Measurements from ENCODE around the gene GALNS. TPM values are rescaled to one million over a fixed set of nuclear protein-coding genes. Genes with fewer than 3 reads are reported as not detected.

Gene GALNS
- total and polyA plus RNA-seq, 10 donors, result 9.7 to 71.6 (median 42.9) TPM

DNA sequence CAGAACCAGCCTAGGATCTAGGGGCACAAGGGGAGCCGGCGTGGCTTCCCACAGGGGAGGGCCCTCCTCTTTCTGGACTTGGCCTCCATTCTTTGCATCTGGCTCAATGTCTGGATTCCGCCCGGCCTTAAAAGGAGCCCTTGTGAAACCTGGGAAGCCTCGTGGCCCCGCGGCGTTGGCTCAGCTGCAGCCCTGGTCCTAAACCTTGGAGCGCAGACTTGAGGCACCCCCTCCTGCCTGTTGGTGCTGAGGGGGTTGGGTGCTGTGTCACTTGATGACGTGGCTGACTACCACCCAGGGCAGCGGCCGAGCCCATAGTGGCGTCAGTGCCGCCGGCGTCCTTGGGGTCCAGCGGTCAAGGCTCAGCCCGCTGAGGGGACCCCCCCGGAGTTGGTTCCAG is 4.6 kb upstream of the GALNS start:
- peak in 2 of 3 donors; percentile 14 to 48 for TF ChIP-seq POLR2AphosphoS5 (IDR thresholded peaks at IDR 0.05)
- TF ChIP-seq, protein P1, sequence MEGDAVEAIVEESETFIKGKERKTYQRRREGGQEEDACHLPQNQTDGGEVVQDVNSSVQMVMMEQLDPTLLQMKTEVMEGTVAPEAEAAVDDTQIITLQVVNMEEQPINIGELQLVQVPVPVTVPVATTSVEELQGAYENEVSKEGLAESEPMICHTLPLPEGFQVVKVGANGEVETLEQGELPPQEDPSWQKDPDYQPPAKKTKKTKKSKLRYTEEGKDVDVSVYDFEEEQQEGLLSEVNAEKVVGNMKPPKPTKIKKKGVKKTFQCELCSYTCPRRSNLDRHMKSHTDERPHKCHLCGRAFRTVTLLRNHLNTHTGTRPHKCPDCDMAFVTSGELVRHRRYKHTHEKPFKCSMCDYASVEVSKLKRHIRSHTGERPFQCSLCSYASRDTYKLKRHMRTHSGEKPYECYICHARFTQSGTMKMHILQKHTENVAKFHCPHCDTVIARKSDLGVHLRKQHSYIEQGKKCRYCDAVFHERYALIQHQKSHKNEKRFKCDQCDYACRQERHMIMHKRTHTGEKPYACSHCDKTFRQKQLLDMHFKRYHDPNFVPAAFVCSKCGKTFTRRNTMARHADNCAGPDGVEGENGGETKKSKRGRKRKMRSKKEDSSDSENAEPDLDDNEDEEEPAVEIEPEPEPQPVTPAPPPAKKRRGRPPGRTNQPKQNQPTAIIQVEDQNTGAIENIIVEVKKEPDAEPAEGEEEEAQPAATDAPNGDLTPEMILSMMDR (IDR thresholded peaks at IDR 0.05 in 8 of 11, conservative IDR thresholded peaks at IDR 0.05 in 3 of 11), result no peak
- Histone ChIP-seq H3K36me3 (peaks cover 0 to 56% (median 42%) of the 10 kb centered on the region in 6 donors), H3K9me3 (no peaks in the 10 kb centered on the region), H3K4me3 (no peak overlapping the region), H3K27me3 (replicated peaks in 1 of 7) (no peaks in the 10 kb centered on the region), H3K4me1 (peaks cover 14 to 39% (median 32%) of the 10 kb centered on the region in 6 donors), H3K27ac (no peak overlapping the region)
- WGBS, 5 donors, result 90 to 96% (median 93%) methylated on average over 10 to 19 of the region's 19 CpGs
- intact Hi-C loops (cut with DNase I; ENCODE audit: low total_unique reads), result no loop called here
- no peak for DNase-seq

DNA sequence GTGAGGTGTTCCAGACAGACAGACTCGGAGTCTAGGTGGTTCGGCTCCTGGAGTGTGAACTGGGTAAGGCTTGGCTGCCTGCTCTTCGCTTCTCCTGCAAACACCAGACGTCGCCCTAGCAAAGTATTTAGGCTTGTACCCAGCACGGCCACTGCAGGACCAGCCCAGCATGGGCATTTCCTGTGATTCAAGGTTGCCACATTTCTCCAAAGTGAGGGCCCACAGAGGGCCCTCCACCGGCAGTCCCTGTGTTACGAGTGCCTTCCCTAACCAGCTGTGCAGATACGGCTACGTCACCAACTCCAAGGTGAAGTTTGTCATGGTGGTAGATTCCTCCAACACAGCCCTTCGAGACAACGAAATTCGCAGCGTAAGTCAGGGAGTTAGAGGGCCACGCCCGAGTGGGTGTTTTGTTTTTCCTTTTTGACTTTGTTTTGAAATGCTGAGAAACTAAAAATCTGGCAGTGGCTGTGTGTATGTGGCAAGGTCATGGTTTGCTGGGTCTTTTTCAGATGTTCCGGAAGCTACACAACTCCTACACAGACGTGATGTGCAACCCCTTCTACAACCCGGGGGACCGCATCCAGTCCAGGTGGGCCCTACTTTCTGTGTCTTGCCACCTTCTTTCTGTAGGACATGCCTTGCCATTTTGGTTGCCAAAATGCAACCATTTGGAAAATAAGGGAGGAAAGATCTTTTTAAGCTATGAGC is 2.8 kb upstream of the GALNS start:
- Histone ChIP-seq H3K4me3 (no peak overlapping the region), H3K27ac (peak overlapping the region in 6 of 8 donors; percentile 26 to 94 (median 60)), H3K27me3 (replicated peaks in 1 of 7) (no peaks in the 10 kb centered on the region), H3K9me3 (no peaks in the 10 kb centered on the region), H3K4me1 (peaks cover 27 to 57% (median 50%) of the 10 kb centered on the region in 6 donors), H3K36me3 (peaks cover 0 to 56% (median 42%) of the 10 kb centered on the region in 6 donors)
- TF ChIP-seq POLR2A (IDR thresholded peaks at IDR 0.05) (no peak), POLR2AphosphoS5 (IDR thresholded peaks at IDR 0.05) (peak in 2 of 3 donors; percentile 32 to 62)
- TF ChIP-seq, protein P1 (IDR thresholded peaks at IDR 0.05 in 8 of 11, conservative IDR thresholded peaks at IDR 0.05 in 3 of 11), result peak in 6 of 11 experiments; percentile 12 to 50 (median 20)
- 65 to 83% (median 69%) methylated on average over 18 to 20 of the region's 20 CpGs for WGBS, 5 donors
- no peak for DNase-seq
- intact Hi-C loops (cut with DNase I; ENCODE audit: low total_unique reads), result loop anchor here (5.0 kb wide), 1 partner anchor 47 kb away; the partner anchor contains the start of gene APRT

DNA sequence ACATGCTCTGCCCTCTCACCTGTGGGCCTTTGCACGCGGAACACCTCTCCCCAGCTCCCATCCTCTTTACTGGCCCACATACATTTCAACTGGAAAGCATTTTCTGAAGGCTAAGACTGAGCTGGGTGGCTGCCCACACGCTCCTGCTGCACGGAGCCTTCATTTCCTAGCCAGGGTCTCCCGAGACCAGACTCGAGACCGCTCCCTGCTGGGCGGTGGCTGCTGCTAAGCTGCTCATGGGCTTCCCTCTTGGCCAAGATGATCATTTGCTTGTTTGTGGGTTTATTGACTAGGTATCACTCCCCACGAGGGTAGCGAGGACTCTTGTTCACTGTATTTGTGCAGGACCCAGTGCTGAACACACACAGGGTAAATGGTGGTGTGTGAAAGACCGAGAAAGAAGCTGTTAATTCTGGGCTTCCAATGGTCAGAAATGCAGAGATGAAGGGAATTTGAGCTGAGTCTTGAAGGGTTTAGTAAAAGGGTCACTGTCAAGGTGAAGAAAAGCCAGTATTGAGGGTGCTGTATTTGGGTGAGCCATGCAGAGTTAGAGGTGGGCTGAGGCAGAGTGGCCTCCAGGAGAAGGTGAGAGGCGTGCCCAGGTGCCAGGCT is 1.1 kb upstream of the GALNS start:
- Histone ChIP-seq H3K4me1 (peaks cover 32 to 74% (median 66%) of the 10 kb centered on the region in 6 donors), H3K36me3 (peaks cover 0 to 53% (median 38%) of the 10 kb centered on the region in 6 donors), H3K9me3 (no peaks in the 10 kb centered on the region), H3K4me3 (peak overlapping the region; percentile 90 to 100 (median 97)), H3K27me3 (replicated peaks in 1 of 7) (no peaks in the 10 kb centered on the region), H3K27ac (peak overlapping the region in 7 of 8 donors; percentile 72 to 94 (median 88))
- TF ChIP-seq, protein P1 (IDR thresholded peaks at IDR 0.05 in 8 of 11, conservative IDR thresholded peaks at IDR 0.05 in 3 of 11), result peak; percentile 58 to 84 (median 69)
- TF ChIP-seq POLR2AphosphoS5 (IDR thresholded peaks at IDR 0.05), result peak in 1 of 3 donors; percentile 18
- no peak for TF ChIP-seq POLR2A (IDR thresholded peaks at IDR 0.05)
- 11 to 16% (median 14%) methylated on average over 12 of the region's 12 CpGs for WGBS, 5 donors
- intact Hi-C loops (cut with DNase I; ENCODE audit: low total_unique reads), result loop anchor here (5.0 kb wide), 1 partner anchor 46 kb away; the partner anchor contains the start of gene APRT
- peak; percentile 93 for DNase-seq
